Measurements from ENCODE around the gene DLGAP1.

The DLGAP1 gene

DNA sequence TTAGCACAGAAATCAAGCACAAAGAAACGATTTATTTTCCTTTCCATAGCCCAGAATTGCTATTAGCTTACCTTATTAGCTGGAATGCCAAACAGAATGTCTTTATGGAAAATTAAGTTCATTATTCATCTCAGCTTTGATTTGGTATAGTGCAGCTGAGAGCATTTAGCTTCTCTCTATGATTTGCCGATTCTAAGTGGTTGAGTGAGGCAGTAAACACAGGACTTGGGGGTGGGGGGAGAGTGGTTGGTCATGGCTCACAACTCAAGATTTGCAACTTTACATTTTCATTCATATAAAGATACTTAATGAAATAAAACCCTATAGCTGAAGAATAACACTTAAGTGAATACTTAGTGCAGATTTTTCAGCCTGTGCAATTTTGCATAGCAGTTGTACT is 609.9 kb downstream of the DLGAP1 start:
- DNase-seq: no peak

DNA sequence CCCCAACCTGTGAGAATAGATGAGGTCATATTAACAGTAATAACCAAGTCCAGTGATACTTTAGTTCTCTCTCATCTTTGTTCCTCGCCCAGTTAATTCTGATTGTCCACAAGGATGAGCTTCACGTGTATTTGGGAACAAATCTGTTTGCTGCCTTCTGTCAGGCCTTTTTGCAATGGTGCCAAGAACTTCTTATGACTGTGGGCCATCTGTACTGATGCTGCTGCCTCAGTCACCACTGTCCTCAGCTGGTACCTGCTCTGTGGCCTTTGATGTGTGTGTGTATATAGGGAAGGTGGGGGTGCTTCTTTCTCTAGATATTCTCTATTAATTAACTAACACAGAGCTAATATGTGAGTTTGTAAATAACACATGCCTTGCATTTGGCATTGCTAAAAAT is 612.3 kb downstream of the DLGAP1 start:
- no peak for DNase-seq

DNA sequence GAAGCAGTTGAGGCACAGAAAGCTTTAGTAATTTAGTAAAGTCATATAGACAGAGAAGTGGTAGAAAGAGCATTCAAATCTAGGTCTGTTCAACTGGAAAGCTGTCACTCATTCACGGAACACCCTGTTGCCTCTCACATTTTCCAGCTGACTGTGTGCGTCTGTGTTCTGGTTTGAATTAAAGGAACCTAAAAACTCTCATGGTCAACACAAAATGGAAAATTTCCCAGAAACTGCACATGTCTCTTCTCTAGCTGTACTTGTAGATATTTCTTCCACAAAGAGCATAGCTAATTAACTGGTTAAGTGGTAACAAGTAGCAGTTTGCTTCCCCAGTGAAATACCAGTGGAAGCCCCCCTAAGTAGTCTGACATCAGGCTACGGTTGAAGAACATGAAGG is 614.3 kb downstream of the DLGAP1 start:
- DNase-seq: no peak

DNA sequence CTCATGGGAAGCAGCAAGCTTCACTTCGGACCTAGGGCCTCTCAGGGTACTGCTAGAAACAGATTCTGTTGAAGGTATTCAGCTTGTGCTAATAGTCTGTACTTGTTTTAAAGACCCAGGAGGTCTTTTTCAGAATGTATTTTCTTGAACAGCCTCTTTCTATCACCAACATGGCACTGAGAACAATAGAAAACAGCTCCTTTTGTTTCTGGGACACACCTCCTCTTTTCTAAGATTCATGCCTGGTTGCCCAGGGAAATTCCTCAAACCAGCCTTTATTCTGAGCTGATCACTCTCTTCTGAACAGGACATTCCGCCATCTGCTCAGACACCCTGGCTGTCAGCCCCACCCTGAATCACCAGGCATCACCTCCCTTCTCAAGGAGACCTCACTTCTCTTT is 615.5 kb downstream of the DLGAP1 start:
- no peak for DNase-seq

DNA sequence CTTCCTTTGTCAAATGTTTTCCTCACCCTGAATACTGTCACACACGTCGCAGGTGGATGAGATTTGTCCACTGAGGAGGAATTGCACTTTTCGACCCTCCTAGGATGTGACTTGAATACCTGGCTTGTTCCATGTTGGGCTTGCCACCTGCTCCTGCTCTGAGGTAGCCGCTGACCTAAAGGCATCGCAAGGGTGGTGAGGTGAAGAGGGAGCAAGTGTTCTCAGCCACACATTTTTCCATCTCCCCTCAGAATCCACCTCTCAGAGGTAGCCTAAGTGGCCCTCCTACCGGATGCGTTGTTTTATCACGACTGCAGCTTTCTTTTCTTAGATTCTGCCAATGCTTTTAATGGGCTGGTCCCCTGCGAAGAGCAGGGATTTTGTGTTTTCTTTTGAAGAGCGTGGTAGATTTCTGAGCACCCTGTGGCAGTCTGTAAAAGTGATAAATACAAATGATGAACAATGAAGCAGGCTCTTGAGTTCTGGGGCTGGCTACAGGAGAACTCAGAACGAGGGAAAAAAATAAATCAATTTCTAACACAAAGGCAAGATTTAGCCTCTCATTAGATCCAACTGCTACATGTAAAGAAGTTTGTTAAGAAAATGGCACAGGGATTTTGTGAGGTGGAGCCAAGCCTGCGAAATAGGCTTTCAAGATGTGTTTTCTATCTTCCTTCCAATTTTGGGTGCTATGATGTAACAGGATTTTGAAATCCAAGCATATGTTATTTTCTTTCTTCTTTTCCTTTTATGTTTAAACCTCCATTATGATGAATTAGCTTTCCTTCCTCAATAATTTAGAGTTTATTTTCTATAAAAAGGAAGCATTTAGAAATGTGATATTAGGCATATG is 618.4 kb downstream of the DLGAP1 start:
- DNase-seq: no peak

DNA sequence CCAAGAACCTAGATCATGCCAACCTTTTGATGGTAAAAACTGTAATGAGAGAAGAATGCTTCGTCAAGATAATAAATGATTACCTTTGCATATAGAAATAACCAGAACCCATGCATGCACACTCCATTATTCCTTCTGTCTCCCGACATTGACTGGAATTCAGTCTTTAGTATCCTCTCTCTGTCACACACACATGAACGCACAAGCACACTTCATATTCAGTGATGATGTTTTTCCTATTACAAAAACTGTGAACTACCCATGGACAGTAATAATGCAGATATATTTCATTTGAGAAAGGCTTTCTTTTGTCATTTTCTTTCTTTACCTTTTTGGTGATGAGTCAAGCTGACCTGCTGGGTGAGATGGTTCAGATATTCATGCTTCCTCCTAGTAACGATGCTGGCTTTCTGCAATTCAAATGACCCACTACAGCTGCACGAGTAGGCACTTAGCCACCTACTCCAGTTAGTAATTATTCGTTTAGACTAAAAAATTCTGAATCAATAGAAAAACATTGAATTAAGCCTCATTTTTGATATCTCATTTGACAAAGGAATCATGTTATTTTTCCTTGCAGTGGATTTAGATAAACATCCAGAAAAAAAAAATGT is 623.0 kb downstream of the DLGAP1 start:
- no peak for DNase-seq

DNA sequence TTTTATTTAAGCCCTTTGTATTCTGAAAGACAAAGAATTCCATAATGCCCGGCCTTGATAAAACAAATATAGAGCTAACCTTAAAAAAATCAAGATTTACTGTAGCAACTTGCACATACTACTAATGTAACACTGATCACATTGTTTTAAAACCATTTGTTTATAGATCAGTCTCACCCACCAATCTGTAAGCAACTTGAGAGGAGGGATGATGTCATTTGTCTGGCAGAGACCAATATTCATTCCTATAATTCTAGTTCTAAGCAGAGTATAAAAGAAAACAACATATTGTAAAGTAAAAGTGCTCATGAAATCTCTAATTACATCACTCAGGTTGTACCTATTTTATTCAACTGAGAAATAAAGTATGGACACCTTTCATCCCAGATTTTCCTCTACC is 624.5 kb downstream of the DLGAP1 start:
- DNase-seq: no peak

DNA sequence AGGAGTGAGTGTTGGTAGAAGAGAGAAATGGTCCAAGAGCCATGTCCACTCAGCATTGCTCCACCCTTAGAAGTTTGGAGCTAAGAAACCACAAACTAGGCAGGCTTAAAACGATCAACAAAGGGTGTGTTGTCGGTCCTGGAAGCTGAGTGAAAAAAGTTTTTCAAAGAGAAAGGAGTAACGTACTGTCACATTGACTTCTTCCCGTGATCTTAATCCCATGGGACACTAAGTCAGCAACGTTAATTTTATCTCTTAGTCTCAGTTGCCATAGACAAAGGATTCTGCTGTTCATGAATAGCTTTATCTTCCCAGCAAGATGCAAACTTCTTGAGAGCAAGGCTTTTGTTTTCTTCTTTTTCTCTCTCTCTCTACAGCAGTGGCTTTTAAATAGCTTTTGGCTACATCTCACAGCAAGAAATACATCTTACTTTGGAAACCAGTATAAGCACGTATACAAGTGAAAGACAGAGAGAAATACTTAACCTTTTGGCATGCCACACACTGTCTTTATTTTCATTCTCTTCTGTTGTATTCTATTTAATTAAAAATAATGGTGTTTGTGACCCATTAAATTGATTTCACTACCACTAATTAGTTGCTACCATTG is 627.8 kb downstream of the DLGAP1 start:
- no peak for DNase-seq

DNA sequence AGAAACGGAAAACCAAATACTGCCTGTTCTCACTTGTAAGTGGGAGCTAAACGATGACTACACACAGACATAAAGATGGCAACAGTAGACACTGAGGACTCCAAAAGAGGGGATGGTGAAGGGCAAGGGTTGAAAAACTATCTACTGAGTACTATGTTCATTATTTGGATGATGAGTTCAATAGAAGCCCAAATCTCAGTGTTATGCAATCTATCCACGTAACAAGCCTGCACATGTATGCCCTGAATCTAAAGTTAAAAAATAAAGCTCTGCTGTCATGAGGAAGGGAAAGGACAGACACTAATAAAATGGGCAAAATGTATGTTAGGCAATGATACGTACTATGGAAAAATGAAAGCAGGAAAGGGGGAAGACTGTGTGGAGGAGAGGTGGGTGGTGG is 629.1 kb downstream of the DLGAP1 start:
- DNase-seq: no peak

DNA sequence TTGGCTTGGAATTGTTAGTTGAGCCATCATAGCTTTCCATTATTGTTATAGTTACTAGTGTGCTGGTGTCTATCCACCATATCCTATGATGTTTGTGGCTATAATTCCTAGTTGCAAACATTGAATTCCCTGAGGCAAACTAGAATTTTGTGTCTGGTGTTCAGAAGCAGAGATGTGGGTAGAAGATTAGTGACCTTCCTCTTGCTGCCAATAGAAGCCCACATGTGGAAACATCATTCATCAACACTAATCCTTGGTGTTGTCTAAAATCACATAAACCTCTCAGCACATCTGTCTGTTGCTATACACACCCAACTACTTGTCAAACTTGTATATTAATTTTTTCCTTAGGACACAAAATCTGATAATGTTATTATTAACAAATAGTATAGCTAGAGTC is 631.0 kb downstream of the DLGAP1 start:
- no peak for DNase-seq

DNA sequence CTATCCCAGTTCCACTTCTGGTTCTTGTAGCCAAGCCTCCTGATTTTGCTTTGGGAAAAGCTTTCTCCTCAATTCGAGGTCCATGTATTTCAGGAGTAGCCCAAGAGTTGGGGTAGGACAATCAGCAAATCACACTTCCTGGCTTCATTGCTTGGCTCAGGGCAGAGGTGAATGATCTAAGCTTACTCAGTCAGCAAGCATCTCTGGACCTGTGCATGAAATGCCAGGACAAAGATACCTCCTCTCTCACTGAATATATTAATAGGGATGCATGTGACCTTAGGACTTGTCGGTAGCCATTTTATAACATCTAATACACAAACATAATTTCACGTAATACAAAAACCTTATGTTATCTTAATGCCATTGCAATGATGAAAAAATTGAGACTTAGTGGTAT is 632.0 kb downstream of the DLGAP1 start:
- DNase-seq: no peak

DNA sequence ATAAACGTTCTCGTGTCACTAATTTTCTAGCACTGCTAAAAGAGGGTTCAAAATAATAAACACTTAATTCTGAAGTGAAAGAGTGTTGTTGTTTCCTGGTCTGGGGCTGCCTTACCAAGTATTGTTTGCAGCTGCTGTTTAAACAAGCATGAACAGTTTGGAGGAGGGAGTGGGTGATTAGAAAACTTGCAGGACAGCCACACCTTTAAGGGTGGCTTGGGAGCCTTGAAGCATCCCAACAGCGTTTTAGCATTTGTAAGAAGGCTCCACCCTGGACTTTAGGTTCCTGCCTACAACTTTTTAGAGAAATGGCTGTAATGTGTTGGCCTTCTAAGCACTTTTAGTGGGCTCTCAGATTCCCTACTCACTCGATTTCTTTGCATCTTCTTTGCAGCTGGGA is 633.6 kb downstream of the DLGAP1 start:
- no peak for DNase-seq

DNA sequence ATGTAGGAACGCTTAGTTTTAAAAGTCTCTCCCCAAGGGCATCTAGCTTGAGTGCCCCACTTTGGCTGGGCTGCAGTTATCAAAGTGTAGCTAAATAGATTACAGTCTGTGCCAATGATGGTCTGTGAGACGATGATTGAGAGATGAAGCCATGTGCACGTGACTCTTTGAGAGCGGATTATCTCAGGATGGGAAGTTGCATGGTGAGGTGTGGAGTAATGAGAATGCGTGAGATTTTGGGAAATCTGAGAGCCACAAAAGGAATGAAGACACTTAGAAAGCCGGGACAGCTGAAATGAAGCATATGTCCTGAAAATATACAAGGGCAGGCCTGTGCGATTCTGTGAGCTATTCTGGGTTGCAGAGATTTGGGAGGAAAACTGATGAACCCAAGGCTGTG is 635.1 kb downstream of the DLGAP1 start:
- no peak for DNase-seq

DNA sequence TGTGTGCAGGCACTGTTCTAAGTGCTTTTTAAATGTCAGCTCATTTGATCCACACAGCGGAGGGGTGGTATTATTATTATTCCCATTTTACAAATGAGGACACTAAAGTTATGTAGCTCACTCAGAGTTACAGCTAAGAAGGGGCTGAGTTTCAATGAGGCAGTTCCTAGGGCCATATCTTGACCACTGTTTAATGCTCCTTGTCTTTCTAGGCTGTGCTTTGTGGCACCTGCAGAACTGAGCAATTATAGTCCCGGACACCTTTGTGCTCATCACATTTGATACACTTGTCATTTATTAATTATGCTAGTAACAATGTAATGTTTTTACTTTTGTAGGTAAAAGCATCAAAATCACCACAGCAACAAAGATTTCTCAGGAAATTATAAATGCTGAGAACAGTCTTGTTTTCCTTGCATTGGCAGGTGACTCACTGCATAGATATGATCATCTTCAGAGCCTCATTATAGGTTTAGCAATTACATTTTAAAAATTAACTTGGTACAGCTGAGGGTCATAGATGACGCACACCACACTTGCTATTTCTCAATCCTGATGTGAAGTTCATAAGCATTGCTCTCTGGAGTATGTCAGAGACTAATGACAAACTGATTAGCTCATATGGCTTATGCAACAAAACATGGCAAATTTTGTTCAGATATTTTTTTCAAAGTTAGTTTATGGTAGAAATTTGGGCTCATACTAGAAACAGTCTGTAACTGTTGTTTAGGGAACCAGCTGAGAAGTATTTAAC is 638.3 kb downstream of the DLGAP1 start:
- no peak for DNase-seq

DNA sequence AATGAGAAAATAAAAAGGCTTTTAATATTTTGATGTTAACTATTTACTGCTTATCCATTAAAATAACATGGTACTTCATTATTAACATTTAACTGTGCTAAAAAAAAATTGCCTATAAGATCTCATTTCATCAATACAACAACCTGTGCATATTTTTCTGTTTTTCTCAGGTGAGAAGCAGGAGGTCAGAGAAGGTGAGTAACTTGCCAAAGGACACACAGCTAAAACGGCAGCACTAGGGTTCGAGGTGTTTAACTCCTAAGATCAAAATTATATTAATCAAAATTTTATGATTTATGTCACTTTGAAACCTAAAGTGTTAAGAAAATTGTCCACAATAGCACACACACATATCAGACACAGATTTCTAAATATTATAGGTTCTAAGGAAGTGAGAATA is 639.1 kb downstream of the DLGAP1 start:
- no peak for DNase-seq

DNA sequence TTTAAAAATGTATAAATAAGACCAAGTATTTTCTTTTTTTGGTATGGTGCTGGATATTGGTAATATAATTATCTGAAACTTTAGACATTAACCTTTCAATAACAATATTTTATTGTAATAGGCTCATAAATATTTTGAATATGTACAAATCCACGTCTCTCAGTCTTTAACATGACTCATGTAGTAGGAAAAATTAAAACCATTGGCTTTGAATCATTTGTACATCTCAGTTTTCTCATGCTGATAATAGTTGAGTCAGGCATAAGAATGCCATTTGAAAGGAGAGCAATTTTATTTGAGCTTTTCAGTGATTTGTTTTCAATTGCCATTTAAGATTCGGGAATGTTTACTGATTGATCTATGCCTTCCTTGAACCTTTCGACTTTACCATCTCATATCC is 640.3 kb downstream of the DLGAP1 start:
- no peak for DNase-seq

DNA sequence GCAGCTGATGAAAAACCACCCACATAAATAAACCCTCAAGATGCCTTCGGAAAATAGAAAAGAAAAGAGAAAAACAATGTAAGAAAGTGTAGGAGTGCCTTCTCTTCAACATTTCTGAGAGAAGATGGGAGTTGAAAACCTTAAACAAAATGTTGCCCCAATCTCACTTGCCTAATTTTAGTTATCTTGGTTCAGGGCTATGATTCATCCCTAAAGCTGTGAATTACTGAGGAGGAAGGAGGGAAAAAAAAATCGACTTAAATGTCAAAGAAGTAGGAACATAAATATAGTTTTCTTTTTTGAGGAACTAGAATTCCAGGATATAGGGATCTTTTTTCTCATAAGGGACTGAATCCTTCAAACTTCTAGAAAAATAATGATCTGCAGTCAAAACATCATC is 644.8 kb downstream of the DLGAP1 start:
- no peak for DNase-seq

DNA sequence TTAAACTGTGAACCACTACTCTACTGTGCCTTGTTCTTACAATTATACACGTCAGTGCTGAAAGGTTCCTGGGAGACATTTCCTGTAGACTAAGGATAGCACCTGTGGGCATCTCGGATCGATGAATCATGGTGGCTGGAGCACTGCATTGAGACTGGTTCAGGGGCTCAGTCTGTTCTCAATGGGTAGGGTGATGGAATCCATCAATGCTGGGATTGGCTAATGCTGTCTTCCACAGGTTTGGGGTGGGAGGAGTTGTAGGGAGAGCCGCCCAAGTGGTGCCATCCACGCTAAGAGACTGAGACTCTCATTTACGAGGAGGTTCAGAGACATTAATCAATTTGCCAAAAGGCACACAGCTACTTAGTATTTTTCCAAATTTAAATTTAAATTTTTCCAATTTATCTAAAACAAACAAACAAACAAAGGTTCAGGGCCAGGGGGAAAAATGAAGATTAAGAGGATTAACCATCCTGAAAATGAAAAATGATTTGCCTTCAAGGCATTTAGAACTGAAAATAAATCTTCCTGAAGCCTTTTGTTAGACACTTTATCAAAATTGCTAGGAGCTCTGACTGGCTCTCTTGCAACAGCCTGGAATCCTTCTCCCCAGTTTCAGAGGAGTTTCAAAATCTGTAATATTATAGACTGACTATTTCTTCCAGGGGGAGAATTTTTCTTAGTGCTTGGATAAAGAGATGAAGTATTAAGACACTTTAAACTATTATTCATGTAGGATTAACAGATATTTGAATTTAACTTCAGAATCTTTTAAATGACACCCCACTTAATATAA is 645.9 kb downstream of the DLGAP1 start:
- DNase-seq: no peak

DNA sequence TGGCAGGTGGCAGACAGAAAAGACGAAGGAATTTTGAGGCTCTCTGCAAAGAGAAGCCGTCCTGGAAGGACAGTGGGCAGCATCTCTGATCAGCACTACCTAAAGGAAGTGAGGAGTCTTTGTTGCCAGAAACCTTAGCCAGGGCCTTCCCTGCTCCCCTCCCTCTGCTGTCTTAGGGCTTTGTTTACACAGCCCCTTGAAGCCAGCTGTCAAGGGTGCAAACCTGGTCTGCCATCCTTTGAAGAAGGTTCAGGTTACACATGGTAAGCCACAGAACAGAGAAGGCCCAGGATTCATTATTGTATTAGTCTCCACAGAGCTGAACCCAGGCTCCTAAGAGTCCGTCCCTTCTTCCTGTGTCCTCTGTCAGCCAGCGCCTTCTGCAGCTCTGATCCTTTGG is 648.5 kb downstream of the DLGAP1 start:
- DNase-seq: no peak

DNA sequence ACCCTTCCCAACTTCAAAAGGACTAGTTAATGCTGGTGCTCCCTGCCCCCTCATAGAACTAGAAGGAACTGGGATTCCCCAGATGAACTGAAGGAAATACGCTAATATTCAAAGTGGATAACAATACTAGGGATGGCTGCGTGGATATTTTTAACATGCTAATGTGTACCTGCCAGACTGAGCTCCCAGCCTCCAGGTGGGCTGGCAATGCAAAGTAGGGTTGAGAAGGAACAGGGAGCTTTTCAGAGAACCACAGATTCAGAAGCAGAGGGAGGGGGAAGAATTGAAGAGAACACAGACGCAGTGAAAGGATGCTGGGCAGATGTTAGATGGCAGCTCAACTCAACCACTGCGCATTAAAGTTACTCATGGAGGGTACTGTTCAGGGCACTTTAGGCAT is 650.8 kb downstream of the DLGAP1 start:
- DNase-seq: no peak

DNA sequence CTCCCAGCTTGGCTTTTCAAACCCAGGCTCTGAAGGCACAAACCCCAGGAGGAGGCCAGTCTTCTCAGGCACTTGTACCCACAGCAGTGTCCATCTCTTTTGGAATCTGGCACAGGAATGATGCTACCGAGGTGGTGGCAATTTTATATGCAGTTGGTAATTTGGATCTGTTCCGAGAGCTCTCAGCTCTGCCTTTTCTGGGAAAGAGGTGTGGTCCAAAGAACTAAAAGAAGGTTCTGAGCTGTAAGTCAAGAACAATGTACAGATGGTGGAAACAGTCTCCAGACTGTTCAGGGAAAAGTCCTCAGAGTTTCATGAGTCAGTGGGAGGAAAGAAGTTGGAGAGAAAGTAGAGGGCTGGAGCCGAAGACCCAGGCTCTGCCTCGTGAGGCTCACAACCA is 651.8 kb downstream of the DLGAP1 start:
- DNase-seq: no peak

DNA sequence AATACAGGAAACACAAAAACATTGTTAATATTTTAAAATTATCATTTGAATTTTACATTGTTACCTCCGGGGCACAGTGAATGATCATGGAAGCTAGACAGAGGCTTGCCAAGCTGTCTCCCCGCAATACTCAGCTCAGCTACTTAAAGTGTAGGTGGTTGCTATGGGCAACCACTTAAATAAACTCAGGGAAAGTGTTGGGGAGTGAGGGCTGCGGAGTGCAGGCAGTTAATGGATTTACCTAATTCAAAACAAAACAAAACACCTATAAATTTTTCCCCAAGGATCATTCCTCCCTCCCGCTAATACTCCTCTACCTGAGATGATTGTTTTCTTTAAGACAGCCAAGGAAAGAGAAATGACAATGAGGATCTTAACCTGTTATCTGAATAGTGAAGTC is 655.6 kb downstream of the DLGAP1 start:
- DNase-seq: no peak

DNA sequence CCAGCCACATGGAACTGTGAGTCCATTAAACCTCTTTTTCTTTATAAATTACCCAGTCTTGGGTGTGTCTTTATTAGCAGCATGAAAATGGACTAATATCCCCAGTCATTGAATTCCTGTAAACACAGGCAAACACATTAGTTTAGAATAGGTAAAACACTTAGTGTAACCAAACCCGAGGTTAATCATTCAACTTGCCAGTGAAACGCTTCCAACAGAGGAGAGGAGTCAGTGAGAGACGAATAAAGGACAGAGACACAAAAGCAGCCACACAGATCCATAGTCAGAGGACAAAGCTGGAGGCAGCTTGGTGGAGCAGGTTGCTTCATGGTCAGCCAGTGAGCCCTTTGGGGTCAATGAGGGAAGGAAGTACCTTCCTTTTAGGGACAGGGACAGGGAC is 657.1 kb downstream of the DLGAP1 start:
- DNase-seq: no peak

All from NCI-H1417 treated with DMSO at 0.1 percent for 48 hours (cell line).